Vagina (tissue), 2 donors: ENCODE measurements around the gene IFNE.

ENCODE experiments used
- CTCF ChIP-seq, 3 experiments: fragments of 450-650 bp in 2 of 3; fragments of 200-600 bp in 1 of 3; sonication (generic) in 1 of 3; IDR thresholded peaks; one replicate each; pipeline ENCODE4 v1.5.1; 2017 to 2019; ENCODE audit warnings: antibody characterized with exemption in 3 of 3, mild to moderate bottlenecking in 2 of 3, moderate library complexity in 2 of 3
- POLR2A ChIP-seq, 2 donors: fragments of 450-650 bp; IDR thresholded peaks; one replicate each; pipeline ENCODE4 v1.6.1; 2017; ENCODE audit warnings: antibody characterized with exemption in 2 of 2, mild to moderate bottlenecking in 2 of 2, moderate library complexity in 2 of 2
- POLR2AphosphoS5 ChIP-seq, 2 donors: sonication (generic); formaldehyde crosslinking; IDR thresholded peaks; one replicate each; pipeline ENCODE4 v1.9.0; 2017; ENCODE audit warnings: antibody characterized with exemption in 2 of 2, mild to moderate bottlenecking in 2 of 2, low read depth in 1 of 2; ENCODE audit not compliant: insufficient read depth in 1 of 2

- no peak for TF ChIP-seq CTCF (IDR thresholded peaks at IDR 0.05)
- TF ChIP-seq POLR2AphosphoS5 (IDR thresholded peaks at IDR 0.05; ENCODE audit: insufficient read depth in 1 of 2, low read depth in 1 of 2): no peak
- no peak for TF ChIP-seq POLR2A (IDR thresholded peaks at IDR 0.05)
Measured at GRCh38 chr9:21454149-21454548, 28.0 kb downstream of the IFNE start.
